AG04449 (cell line): ENCODE results near the gene PTPRG.

Experiments used
- CTCF ChIA-PET: fragments of 350-600 bp; formaldehyde crosslinking; extraction: SDS; loops from one replicate; lab custom pipeline; 2021; ENCODE audit warnings: antibody characterized with exemption; lab: Yijun Ruan, JAX
- POLR2A ChIA-PET: fragments of 400-600, 350-600 bp; formaldehyde crosslinking; extraction: SDS; loops from one replicate; lab custom pipeline; 2020; ENCODE audit warnings: antibody characterized with exemption, inconsistent platforms; lab: Yijun Ruan, JAX
- DNase-seq: peaks from one replicate; pipeline ENCODE4 v3.0.0-alpha.2; 2010; ENCODE audit warnings: low read depth, low spot score
- H3K4me3 ChIP-seq: 2 replicates; pipeline ENCODE4 v1.5.1; 2011; ENCODE audit warnings: low read depth, mild to moderate bottlenecking, control low read depth, low read length
- CTCF ChIP-seq: IDR thresholded peaks from one replicate; pipeline ENCODE4 v1.5.1; 2011; ENCODE audit warnings: mild to moderate bottlenecking, moderate library complexity, low read length, control low read depth, inconsistent platforms; ENCODE audit not compliant: insufficient read depth; ENCODE audit errors: missing control alignments

The PTPRG gene

GRCh38 chr3:62209101-62209500 lies 647.7 kb downstream of the PTPRG start:
- H3K4me3 ChIP-seq: no peak overlapping the region
- DNase-seq: no peak
- ChIA-PET POLR2A (no interaction called here), CTCF (interaction anchor here (0.7 to 2.1 kb wide), 2 partner anchors 8 to 20 kb away, joined by 3 to 7 read pairs; no protein-coding TSS in a partner anchor)
- no peak for TF ChIP-seq CTCF

- H3K4me3 ChIP-seq: no peak overlapping the region
- POLR2A ChIA-PET: no interaction called here
- no peak for DNase-seq
- CTCF ChIA-PET: interaction anchor here (2.1 kb wide), 1 partner anchor 8 kb away, joined by 7 read pairs; no protein-coding TSS in a partner anchor
- TF ChIP-seq CTCF: no peak
Observed at GRCh38 chr3:62210011-62210410, 648.6 kb downstream of the PTPRG start.

GRCh38 chr3:62211675-62212429 lies 650.5 kb downstream of the PTPRG start:
- TF ChIP-seq CTCF: no peak
- ChIA-PET POLR2A (no interaction called here), CTCF (interaction anchor here (0.5 to 4.0 kb wide), 5 partner anchors 10 to 337 kb away, joined by 3 to 21 read pairs (median 3); no protein-coding TSS in a partner anchor)
- DNase-seq: no peak
- no peak overlapping the region for H3K4me3 ChIP-seq

GRCh38 chr3:62214850-62215249 lies 653.5 kb downstream of the PTPRG start:
- TF ChIP-seq CTCF: no peak
- DNase-seq: no peak
- ChIA-PET POLR2A (no interaction called here), CTCF (interaction anchor here (4.0 kb wide), 1 partner anchor 13 kb away, joined by 21 read pairs; no protein-coding TSS in a partner anchor)
- no peak overlapping the region for H3K4me3 ChIP-seq

- CTCF ChIA-PET: interaction anchor here (1.0 kb wide), 1 partner anchor 19 kb away, joined by 3 read pairs; no protein-coding TSS in a partner anchor
- DNase-seq: no peak
- POLR2A ChIA-PET: no interaction called here
- no peak for TF ChIP-seq CTCF
- no peak overlapping the region for H3K4me3 ChIP-seq
Observed at GRCh38 chr3:62220616-62221015, 659.2 kb downstream of the PTPRG start.

- no peak overlapping the region for H3K4me3 ChIP-seq
- no peak for TF ChIP-seq CTCF
- POLR2A ChIA-PET: no interaction called here
- DNase-seq: no peak
- CTCF ChIA-PET: interaction anchor here (1.4 kb wide), 1 partner anchor 24 kb away, joined by 6 read pairs; no protein-coding TSS in a partner anchor
Observed at GRCh38 chr3:62225051-62225450, 663.7 kb downstream of the PTPRG start.
